OCI-LY7 (cell line): ENCODE results near the gene CST9. TPM values are rescaled to one million over a fixed set of nuclear protein-coding genes. Genes with fewer than 3 reads are reported as not detected.

Source experiments
- BruUV-seq: library from RNA; stranded (reverse); fragments of 400-500 nt; replicated peaks from 2 replicates; lab custom pipeline; 2021; lab: Mats Ljungman, UMichigan
- CTCF ChIA-PET: fragments of 300-600 bp; sonication (Branson Sonifier 250); formaldehyde crosslinking; loops from one replicate; lab custom pipeline; 2022; ENCODE audit warnings: antibody characterized with exemption; ENCODE audit not compliant: unreplicated experiment; lab: Charles Lee
- POLR2A ChIA-PET: fragments of 300-600 bp; sonication (Branson Sonifier 250); formaldehyde crosslinking; loops from one replicate; lab custom pipeline; 2022; ENCODE audit warnings: antibody characterized with exemption; lab: Charles Lee
- DNase-seq: peaks from one replicate; pipeline ENCODE4 v3.0.0-alpha.2; 2015; ENCODE audit warnings: low spot score
- H2AFZ ChIP-seq: fragments of 200-600 bp; sonication (generic), shearing (Covaris generic); 2 replicates; pipeline ENCODE4 v1.6.1; 2014; ENCODE audit warnings: mild to moderate bottlenecking, antibody characterized with exemption, low read length, moderate library complexity
- H3K27ac ChIP-seq: fragments of 200-600 bp; sonication (generic); 2 replicates; pipeline ENCODE4 v1.5.1; 2014; ENCODE audit warnings: mixed run types, low read depth, mild to moderate bottlenecking, moderate library complexity, low read length, inconsistent platforms; ENCODE audit not compliant: poor library complexity, severe bottlenecking
- H3K36me3 ChIP-seq: fragments of 200-600 bp; sonication (generic); 2 replicates; pipeline ENCODE4 v1.6.1; 2014; ENCODE audit warnings: mild to moderate bottlenecking, antibody characterized with exemption, low read length, moderate library complexity, mixed read lengths; ENCODE audit not compliant: insufficient read depth
- H3K4me1 ChIP-seq: fragments of 200-600 bp; sonication (generic); 2 replicates; pipeline ENCODE4 v1.5.1; 2014; ENCODE audit warnings: mild to moderate bottlenecking, low read length; ENCODE audit not compliant: insufficient read depth, poor library complexity, severe bottlenecking
- H3K4me2 ChIP-seq: fragments of 200-600 bp; sonication (generic); 2 replicates; pipeline ENCODE4 v1.6.1; 2014; ENCODE audit warnings: mild to moderate bottlenecking, low read length
- H3K4me3 ChIP-seq: fragments of 200-600 bp; sonication (generic); 2 replicates; pipeline ENCODE4 v1.5.1; 2014; ENCODE audit warnings: mild to moderate bottlenecking, low read depth, low read length; ENCODE audit not compliant: poor library complexity, severe bottlenecking
- H3K79me2 ChIP-seq: fragments of 200-600 bp; sonication (generic); 2 replicates; pipeline ENCODE4 v1.6.1; 2016; ENCODE audit warnings: low read depth, mild to moderate bottlenecking, low read length, moderate library complexity, mixed read lengths; ENCODE audit not compliant: insufficient read depth
- H3K9me2 ChIP-seq: fragments of 200-600 bp; sonication (generic); 2 replicates; pipeline ENCODE4 v1.6.1; 2016; ENCODE audit warnings: mild to moderate bottlenecking, low read length, mixed read lengths; ENCODE audit not compliant: insufficient read depth
- H3K9me3 ChIP-seq: fragments of 200-600 bp; sonication (generic); 2 replicates; pipeline ENCODE4 v1.6.1; 2014; ENCODE audit warnings: mild to moderate bottlenecking, mixed run types, low read length, mixed read lengths
- H4K20me1 ChIP-seq: fragments of 200-600 bp; sonication (generic); 2 replicates; pipeline ENCODE4 v1.6.1; 2014; ENCODE audit warnings: mild to moderate bottlenecking, antibody characterized with exemption, low read length, moderate library complexity, mixed read lengths; ENCODE audit not compliant: insufficient read depth
- CTCF ChIP-seq: fragments of 200-600 bp; sonication (generic); conservative IDR thresholded peaks from 2 replicates; pipeline ENCODE4 v1.5.1; 2014; ENCODE audit warnings: mild to moderate bottlenecking, antibody characterized with exemption, low read length, moderate library complexity, mixed read lengths
- EZH2phosphoT487 ChIP-seq: fragments of 200-600 bp; sonication (generic); IDR thresholded peaks from 2 replicates; pipeline ENCODE4 v1.6.1; 2018; ENCODE audit warnings: low read depth, borderline replicate concordance, mild to moderate bottlenecking, mixed run types, antibody characterized with exemption, low read length, moderate library complexity, mixed read lengths
- intact Hi-C: fragments of 100-400 bp; cut with micrococcal nuclease; formaldehyde crosslinking; loops from one replicate; pipeline ENCODE4 v1.10.0; 2022; ENCODE audit not compliant: unreplicated experiment
- total RNA-seq, 2 experiments: library from RNA; depleted of rRNA in 1 of 2; stranded (reverse); fragments of >200 nt in 1 of 2; shearing (Covaris generic) in 1 of 2; gene quantifications; 2 replicates each; pipeline ENCODE4 v1.2.3, GENCODE V29; 2014 to 2022

CST9 gene
- total RNA-seq, 2 experiments from 2014 or later, result not detected

GRCh38 chr20:23586735-23587525 is 18.8 kb downstream of the CST9 start:
- no peak overlapping the region for H3K4me2 ChIP-seq
- TF ChIP-seq EZH2phosphoT487 (no peak), CTCF (no peak)
- H3K4me1 ChIP-seq, result no peaks in the 10 kb centered on the region
- CTCF ChIA-PET, result no interaction called here
- POLR2A ChIA-PET, result no interaction called here
- H3K9me3 ChIP-seq, result no peaks in the 10 kb centered on the region
- DNase-seq, result no peak
- no peak overlapping the region for H3K4me3 ChIP-seq
- H3K36me3 ChIP-seq, result no peaks in the 10 kb centered on the region
- H3K79me2 ChIP-seq, result no peaks in the 10 kb centered on the region
- H2AFZ ChIP-seq, result no peak overlapping the region
- H3K9me2 ChIP-seq, result no peaks in the 10 kb centered on the region
- intact Hi-C loops, result no loop called here
- H4K20me1 ChIP-seq, result no peaks in the 10 kb centered on the region
- BruUV-seq, result no TSS peak
- no peak overlapping the region for H3K27ac ChIP-seq

GRCh38 chr20:23585808-23586734 is 19.6 kb downstream of the CST9 start:
- no peaks in the 10 kb centered on the region for H3K79me2 ChIP-seq
- no peaks in the 10 kb centered on the region for H3K36me3 ChIP-seq
- no TSS peak for BruUV-seq
- H3K27ac ChIP-seq, result no peak overlapping the region
- H3K4me2 ChIP-seq, result no peak overlapping the region
- no peak for DNase-seq
- H3K9me2 ChIP-seq, result no peaks in the 10 kb centered on the region
- no peak for TF ChIP-seq EZH2phosphoT487
- no peak for TF ChIP-seq CTCF
- H3K4me3 ChIP-seq, result no peak overlapping the region
- no peaks in the 10 kb centered on the region for H3K4me1 ChIP-seq
- POLR2A ChIA-PET, result no interaction called here
- intact Hi-C loops, result no loop called here
- no peaks in the 10 kb centered on the region for H3K9me3 ChIP-seq
- H4K20me1 ChIP-seq, result no peaks in the 10 kb centered on the region
- CTCF ChIA-PET, result no interaction called here
- H2AFZ ChIP-seq, result no peak overlapping the region
